Transverse colon (tissue), 4 donors: Measurements from ENCODE around the gene LIMCH1.

Experiments used
- POLR2A ChIP-seq: fragments of 450-650 bp; IDR thresholded peaks from one replicate; pipeline ENCODE4 v1.6.1; 2016; ENCODE audit warnings: antibody characterized with exemption, mild to moderate bottlenecking, moderate library complexity
- POLR2AphosphoS5 ChIP-seq, 3 donors: sonication (generic); formaldehyde crosslinking; IDR thresholded peaks; one replicate each; pipeline ENCODE4 v1.6.1; 2016; ENCODE audit warnings: antibody characterized with exemption in 3 of 3
- TF ChIP-seq, protein P1 (sequence below), 5 experiments: fragments of 200-600 bp in 3 of 5; fragments of 450-650 bp in 2 of 5; sonication (generic) in 3 of 5; IDR thresholded peaks; 1 replicate in 2 of 5; 2 replicates in 3 of 5; pipeline ENCODE4 v1.5.1; 2016 to 2017; ENCODE audit warnings: antibody characterized with exemption in 5 of 5, inconsistent platforms in 3 of 5, mild to moderate bottlenecking in 2 of 5, moderate library complexity in 1 of 5

DNA sequence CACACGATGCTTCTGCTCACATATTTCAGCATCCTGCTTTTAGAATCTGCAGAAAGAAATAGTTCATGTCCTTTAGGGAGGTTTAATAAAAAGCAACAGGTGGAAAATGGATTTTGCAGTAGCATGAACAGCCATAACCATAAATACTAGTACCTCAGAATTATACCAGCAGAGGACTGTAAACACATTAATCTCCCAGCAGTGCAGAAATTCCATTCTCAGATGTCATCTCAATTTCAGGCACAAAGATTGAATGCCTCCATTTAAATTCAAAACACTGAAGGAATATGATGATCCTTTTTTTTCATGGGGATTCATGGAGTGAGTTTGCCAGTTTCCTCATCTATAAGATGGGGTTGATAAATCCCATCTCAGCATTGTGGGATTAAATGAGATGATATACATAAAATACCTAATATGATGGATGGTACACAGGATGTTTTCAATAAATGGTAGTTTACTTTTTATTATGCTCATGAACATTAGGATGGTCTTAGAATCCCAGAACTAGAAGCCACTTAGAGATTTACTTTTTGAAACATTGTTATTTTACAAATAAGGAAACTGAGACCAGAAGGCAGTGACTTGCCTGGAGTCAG is 566 bp upstream of the LIMCH1 start:
- TF ChIP-seq, protein P1, sequence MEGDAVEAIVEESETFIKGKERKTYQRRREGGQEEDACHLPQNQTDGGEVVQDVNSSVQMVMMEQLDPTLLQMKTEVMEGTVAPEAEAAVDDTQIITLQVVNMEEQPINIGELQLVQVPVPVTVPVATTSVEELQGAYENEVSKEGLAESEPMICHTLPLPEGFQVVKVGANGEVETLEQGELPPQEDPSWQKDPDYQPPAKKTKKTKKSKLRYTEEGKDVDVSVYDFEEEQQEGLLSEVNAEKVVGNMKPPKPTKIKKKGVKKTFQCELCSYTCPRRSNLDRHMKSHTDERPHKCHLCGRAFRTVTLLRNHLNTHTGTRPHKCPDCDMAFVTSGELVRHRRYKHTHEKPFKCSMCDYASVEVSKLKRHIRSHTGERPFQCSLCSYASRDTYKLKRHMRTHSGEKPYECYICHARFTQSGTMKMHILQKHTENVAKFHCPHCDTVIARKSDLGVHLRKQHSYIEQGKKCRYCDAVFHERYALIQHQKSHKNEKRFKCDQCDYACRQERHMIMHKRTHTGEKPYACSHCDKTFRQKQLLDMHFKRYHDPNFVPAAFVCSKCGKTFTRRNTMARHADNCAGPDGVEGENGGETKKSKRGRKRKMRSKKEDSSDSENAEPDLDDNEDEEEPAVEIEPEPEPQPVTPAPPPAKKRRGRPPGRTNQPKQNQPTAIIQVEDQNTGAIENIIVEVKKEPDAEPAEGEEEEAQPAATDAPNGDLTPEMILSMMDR (IDR thresholded peaks at IDR 0.05): no peak
- no peak for TF ChIP-seq POLR2A
- TF ChIP-seq POLR2AphosphoS5 (IDR thresholded peaks at IDR 0.05): no peak
